Right ventricle myocardium inferior (tissue), 1 donor: ENCODE data around the gene MARCHF3. TPM values are rescaled to one million over a fixed set of nuclear protein-coding genes. Genes with fewer than 3 reads are reported as not detected.
A peak's percentile ranks its signal among the peaks of the same experiment; 100 is the strongest.
"Not testable (repeated sequence)": the region's sequence is repeated elsewhere in the genome, so short reads cannot be mapped to it uniquely, and the experiment has no call there.

Source experiments
- ATAC-seq: fragments of 200-7000 bp; cut with Tn5 transposase; one replicate; pipeline ENCODE4 v1.9.1; 2020; ENCODE audit warnings: mild to moderate bottlenecking, moderate library complexity
- DNase-seq: peaks from one replicate; pipeline ENCODE4 v3.0.0; 2021; ENCODE audit errors: missing footprints
- intact Hi-C: fragments of 100-400 bp; cut with DNase I; formaldehyde crosslinking; loops from one replicate; pipeline ENCODE4 v1.11.0; 2022
- total RNA-seq: library from RNA; stranded (reverse); fragmentation: NEBNext Ultra II Directional; extraction: Animal tissue kit (Norgen Biotek cat#: 25700); gene quantifications from one replicate; pipeline ENCODE4 v1.2.1, GENCODE V29; 2021
- donor health status: DM: no; HTN: yes; CAD: no; lungs with severe emphysema.

Gene MARCHF3
- total RNA-seq, 1 donor from 2014 or later: 30.1 TPM

DNA sequence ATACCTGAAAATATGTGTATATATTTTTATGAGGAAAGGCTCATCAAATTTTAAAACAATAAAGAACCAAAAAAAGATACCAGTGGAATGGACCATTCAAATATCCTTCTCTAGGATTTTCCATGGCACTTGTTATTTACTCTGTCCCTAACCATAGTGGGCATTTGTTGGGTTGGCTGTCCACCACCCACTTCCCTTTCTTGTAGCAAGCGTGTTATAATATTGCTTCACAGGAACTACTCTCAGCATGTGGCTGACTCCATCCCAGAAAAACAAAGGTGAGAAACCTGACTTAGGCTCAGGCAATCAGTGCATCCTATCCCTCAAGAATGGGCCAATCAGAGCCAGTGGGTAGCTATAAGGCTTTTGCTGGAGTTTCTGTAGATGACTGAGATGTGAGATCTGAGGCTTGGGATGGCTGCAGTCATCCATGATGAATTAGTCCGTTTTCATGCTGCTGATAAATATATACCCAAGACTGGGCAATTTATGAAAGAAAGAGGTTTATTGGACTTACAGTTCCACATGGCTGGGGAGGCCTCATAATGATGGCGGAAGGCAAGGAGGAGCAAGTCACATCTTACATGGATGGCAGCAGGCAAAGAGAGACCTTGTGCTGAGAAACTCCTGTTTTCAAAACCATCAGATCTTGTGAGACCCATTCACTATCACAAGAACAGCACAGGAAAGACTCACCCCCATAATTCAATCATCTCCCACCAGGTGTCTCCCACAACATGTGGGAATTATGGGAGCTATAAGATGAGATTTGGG, 25.7 kb upstream of the MARCHF3 start:
- ATAC-seq (no peak), DNase-seq (no peak)
- intact Hi-C loops: no loop called here

DNA sequence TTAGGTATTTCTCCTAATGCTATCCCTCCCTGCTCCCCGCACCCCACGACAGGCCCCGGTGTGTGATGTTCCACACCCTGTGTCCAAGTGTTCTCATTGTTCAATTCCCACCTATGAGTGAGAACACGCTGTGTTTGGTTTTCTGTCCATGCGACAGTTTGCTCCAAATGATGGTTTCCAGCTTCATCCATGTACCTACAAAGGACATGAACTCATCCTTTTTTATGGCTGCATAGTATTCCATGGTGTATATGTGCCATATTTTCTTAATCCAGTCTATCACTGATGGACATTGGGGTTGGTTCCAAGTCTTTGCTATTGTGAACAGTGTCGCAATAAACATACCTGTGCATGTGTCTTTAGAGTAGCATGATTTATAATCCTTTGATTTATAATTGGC, 23.2 kb upstream of the MARCHF3 start:
- intact Hi-C loops, DNase-seq, ATAC-seq: not testable (repeated sequence)

DNA sequence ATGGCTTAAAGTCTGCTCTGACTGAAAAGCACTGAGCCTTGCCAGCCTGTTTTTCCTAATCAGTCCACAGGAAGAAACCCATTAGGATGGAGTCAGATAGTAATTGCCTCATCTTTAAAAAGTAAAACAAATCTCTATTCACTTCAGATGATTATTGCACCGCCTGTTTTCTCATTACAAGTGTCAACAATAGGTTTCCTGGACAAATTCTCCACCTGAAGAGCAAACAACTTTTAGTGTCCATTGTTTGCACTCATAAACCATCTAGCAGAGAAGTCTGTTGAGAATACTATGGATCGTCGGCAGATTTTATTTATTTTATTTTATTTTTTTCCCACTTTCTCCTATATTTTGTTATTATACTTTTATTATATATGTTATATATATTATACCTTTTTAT, 22.7 kb upstream of the MARCHF3 start:
- ATAC-seq: no peak
- intact Hi-C loops: no loop called here

DNA sequence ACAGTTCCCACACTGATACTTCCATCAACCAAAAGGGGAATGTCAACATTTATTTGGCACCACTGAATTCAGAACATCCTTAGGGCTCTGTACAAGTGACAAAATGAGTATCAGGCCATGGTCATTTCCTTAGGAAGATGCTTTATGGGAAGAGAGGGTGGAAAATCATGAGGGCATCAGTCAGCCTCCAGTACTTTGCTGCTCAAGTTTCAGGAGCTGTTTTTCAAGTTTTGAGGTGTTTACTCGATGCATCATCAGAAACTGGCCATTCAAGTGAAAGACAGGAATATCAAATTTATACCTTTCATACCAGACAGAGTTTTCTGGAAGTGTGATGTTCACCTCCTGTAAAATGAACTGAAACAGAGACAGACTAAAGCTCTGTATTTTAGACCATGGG, 21.2 kb upstream of the MARCHF3 start:
- DNase-seq: no peak
- intact Hi-C loops: no loop called here
- no peak for ATAC-seq

More for the DNA sequence above, 22.7 kb upstream of the MARCHF3 start:
- no peak for DNase-seq

DNA sequence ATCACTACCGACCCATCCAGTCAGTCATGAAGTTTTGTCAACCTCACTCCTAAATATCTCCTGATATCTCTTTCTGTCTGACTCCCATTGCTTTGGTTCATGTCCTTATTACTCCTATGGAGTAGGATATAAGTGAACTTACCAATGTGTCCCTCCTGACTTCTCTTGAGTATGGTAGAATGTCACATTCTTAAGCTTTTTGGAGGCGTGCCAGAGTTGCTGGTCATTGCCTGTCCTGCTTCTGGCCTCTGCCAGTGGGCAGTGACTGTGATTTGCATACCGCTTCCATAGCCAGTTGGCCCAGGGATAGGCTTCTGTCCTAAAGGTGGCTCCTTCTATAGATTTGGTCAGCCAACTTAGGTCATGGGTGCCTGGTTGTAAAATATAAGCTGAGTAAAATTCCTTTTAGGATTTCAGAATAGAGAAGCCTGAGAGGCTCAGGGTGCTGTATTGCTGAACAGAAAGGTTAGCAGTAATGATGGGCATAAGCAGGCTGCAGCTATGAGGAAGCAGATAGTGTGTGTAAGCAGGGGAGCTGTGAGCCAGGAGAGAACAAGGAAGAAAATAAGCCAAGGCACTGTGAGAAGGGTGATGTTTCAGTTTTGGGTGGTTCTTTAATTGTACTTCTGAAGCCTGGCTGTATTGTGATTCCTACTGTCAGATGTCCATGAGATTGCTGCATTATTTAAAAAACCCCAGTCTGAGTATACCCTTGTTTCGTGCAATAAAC, 16.1 kb upstream of the MARCHF3 start:
- intact Hi-C loops: no loop called here
- DNase-seq: no peak
- no peak for ATAC-seq

DNA sequence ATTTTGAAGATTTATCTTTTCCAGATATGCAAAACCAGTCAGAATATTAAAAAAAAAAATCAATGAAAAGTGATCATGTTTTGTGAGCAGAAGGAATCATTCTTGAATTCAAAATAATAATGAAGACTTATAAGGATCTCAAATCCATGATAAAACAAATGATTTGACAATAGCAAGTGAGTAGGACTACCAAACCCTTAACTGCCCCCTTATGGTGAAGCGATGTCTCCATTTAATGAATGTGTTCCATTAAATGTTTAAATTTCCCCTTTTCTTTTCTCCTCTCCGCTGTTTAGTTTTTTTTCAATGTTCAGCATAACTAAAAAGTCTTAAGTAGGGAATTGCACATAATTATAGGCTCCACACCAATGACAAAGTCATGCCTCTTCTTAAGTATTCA, 12.2 kb upstream of the MARCHF3 start:
- intact Hi-C loops: no loop called here
- no peak for ATAC-seq
- no peak for DNase-seq

DNA sequence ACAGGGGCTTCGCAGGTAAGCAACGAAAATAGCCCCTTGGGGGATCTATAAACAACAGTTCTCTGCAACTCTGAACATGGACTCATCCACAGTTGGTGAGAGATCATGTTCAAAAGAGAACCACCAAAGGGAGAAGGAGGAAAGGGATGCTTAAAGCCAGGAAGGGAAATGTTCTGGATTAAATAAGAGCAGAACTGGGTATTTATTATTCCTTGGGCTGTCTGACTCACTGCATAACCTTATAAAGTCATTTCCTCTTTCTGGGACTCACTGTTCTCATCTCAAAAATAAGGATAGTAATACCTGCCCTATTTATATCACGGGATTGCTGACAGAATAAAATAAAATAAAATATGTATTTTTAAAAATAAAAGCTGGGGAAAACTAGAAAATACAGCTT, 11.2 kb upstream of the MARCHF3 start:
- intact Hi-C loops: no loop called here
- DNase-seq: no peak
- no peak for ATAC-seq

DNA sequence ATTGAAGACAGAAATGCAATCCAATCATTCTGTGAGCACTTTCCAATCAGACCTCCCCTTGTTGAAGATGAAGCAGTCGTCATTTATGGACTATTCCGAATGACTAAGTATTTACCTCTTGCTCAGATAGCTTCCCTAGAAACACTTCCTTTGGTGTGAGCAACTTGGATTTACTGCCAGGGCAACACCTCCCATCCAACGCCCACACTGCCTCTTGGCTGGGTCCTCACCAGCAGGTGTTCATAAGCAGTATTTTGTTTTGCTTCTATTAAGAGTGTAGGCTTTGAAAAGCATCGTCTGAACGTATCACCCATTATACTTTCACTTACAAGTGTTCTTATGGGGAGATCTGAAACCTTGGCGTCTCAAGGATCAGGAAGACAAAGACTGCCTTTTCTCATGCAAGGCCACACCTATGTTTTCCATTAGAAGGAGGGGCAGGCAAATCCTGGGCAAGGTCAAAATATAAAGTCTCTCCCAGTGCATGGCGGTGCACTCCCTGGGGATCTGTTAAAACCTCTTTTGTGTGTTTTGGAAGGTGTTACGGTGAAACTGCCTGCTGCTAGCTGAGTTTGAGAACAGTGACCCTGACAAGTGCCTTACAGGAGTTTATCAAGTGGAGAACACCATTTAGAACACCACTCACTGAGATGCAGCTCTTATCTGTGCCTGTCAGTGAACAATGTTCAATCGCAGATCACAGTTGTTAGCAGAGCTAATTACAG, 10.6 kb upstream of the MARCHF3 start:
- DNase-seq (no peak), ATAC-seq (peak; percentile 38)
- intact Hi-C loops: no loop called here

DNA sequence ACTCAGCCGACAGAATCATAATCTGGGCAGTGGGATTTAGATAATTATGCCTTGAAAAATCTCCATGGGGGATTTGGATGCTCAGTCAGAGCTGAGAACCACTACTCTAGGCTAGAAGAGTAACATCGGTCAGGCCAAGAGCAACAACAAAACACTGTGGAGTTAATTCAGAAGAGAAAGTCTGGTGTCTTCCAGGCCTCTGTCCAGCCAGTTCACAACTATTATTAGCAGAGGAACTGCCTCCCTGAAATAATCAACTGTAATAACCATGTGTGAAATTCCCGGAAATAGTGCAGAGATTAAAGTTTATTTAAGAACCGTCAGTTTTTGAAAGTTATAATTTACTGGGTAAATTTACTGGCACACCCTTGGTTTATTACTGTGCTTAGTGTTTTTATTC, 8.2 kb upstream of the MARCHF3 start:
- ATAC-seq: peak; percentile 62
- no peak for DNase-seq
- intact Hi-C loops: loop anchor here (5.0 kb wide), 1 partner anchor 34 kb away; the partner anchor contains the start of gene C5orf63

DNA sequence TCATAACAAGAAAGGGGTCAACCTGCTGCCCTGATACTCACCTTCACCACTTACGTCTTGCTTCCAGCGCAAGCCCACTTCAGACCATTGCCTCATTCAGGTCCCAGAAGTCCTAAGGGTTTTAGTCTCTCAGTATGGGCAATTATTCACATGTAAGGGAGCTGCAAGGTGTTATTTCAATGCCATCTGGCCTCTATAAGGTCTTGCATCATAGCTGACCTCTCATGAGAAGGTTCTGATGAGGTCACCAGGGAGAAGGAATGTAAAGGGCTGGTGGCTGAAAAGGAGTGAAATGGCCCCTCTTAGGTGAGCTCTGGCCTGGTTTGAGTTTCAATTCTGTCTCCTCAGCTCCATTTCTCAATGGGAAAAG, 1.5 kb upstream of the MARCHF3 start:
- ATAC-seq (no peak), DNase-seq (no peak)
- intact Hi-C loops: loop anchor here (2.0 to 5.0 kb wide), 2 partner anchors 111 to 185 kb away; no protein-coding TSS in a partner anchor

DNA sequence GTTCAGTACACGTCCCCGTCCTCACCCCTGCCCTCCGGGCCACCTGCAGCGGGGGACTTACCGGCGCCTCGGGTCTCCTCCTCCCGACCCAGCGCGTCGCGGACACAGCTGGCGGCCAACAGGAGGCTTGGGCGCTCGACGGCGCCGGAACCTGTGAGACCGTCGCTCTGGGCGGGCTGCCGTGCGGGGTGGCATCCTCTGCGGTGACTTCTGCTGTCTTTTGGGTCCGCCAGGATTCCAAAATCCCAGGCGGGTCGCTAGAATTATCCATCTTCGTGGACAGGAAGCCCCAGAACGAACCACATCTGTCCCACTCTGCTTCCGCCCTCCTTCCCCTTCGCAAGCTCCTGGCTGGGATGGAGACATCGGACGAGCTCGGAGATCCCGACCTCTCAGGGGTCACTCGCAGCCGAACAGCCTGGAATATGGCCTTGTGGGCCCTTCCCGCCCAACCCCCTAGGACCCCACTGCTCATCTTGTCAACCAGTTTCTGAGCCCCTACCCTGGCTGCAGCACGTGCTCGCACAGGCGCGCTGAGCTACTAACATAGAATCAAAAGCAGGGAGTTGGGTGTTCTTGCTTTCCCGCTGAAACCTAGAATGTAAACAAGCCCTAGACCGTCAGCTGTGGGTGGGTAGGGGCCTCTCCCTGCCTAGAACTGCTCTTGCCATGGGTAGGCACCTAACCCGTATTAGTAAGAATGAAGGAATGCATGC, 947 bp upstream of the MARCHF3 start:
- DNase-seq (peak; percentile 77), ATAC-seq (no peak)
- intact Hi-C loops: loop anchor here (2.0 to 5.0 kb wide), 2 partner anchors 111 to 184 kb away; no protein-coding TSS in a partner anchor

DNA sequence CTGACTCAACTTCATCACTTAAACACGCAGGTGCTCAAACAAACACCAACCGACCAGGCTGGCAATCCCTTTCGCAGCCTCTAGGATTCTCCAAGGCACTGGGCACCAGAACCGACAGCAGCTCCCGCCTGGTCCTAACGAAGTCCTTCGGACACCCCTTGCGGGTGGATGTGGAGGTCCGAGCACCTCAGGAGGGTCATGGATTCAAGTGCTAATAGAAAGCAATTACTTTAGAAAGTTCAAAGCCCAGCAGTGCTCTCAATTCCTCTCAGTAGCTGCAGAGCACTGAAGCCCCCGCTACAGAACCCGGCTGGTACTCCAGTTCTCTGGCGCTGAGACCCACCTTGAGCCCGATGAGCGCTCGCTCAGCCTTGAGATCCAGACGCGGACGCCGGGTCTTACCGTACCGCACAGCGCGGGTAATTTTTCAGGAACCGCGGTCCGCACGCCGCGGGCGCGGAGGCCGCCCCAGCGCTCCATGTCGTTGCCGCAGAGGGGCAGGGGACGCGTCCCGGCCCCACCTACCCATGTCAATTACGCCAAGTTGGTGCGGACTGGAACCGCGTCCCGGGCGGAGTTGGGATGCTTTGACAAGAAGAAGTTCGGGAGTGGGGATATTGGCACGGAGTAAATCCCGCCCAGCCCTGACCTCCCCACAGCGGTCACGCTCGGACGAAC, 638 bp downstream of the MARCHF3 start:
- peak; percentile 35 for ATAC-seq
- peak; percentile 78 for DNase-seq
- intact Hi-C loops: loop anchor here (2.0 to 5.0 kb wide), 3 partner anchors 57 to 182 kb away; no protein-coding TSS in a partner anchor

DNA sequence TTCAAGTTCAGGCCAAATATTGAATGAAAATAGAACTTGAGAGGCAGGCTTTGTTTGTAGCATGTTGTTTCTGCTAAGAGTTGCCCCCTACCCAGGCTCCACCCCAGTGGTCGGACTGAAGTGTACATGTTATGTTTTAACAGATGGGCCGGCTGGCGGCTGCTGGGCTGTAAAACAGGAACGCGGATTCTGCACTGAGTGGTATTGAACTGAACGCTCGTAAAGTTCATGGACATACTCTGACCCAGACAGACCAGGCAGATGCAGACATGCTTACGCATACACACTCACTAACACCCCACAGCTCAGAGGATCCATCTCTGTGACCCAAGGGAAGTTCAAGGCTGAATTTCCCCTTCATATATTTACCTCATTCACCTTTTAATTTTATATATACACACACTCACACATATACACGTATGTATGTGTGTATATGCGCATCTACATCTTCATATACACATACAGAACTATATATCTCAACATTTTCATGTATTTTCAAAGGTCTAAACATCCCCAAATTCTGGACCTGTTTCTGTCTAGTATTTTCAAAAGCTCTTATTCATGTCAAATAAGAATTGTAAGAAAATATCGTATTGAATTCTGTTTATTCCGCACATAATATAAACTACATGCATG, 1.4 kb downstream of the MARCHF3 start:
- ATAC-seq (no peak), DNase-seq (peak; percentile 72)
- intact Hi-C loops: loop anchor here (5.0 kb wide), 1 partner anchor 57 kb away; no protein-coding TSS in a partner anchor

DNA sequence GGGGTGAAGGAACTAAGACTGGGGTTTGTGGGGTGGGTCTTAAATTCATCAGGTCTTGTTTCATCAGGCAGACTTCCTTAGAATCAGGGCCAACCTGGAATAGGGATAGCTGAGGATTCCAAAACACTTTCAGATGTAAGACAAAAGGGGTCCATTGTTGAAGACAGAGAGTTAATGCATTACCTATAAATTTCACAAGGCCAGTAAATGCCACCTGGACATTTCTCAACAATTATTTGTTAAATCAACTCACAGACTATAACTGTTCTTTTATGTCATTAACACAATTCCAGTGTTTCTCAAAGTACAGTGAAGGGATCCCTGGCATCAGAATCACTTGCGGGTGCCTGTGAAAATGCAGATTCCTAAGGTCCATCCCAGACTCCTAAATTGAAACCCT, 2.8 kb downstream of the MARCHF3 start:
- intact Hi-C loops: loop anchor here (5.0 kb wide), 1 partner anchor 55 kb away; no protein-coding TSS in a partner anchor
- ATAC-seq (no peak), DNase-seq (no peak)

DNA sequence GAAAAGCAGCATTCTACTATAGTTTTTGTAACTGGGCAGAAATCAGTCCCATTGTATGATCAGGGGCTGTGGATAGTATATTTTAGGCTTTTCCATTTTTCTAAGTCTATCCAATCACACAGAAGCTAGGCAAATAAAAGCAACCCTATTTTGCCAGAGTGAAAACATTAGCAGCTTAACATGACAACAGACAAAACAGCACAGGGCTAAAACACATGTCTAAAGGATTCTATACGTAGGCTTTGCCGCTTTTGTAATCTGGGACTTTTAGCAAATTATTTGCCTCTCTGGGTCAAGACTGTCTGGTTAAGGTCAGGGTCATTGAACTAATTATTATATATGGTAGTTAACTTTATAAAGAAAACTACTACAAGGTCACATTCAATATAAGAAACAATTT, 4.2 kb downstream of the MARCHF3 start:
- ATAC-seq: no peak
- no peak for DNase-seq
- intact Hi-C loops: loop anchor here (5.0 kb wide), 1 partner anchor 54 kb away; no protein-coding TSS in a partner anchor

DNA sequence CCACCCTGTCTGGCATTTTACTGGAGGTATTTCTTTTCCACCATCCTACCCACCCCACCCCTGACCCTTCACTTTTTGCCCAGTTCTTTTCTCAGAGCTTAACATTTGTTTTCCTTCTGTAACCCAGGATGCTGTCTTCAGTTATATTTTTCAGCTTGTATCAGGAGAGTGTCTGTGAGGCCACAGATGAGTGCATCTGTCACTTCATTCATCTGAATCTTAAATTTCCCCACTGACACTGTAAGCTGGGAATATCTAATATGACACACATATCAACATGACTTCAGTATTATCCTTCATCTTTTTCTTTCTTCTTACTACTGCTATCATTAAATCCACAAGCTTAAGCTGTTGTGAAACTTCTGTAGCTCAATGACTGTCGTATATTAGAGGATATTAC, 4.9 kb downstream of the MARCHF3 start:
- intact Hi-C loops: loop anchor here (5.0 kb wide), 1 partner anchor 53 kb away; no protein-coding TSS in a partner anchor
- ATAC-seq (no peak), DNase-seq (no peak)

DNA sequence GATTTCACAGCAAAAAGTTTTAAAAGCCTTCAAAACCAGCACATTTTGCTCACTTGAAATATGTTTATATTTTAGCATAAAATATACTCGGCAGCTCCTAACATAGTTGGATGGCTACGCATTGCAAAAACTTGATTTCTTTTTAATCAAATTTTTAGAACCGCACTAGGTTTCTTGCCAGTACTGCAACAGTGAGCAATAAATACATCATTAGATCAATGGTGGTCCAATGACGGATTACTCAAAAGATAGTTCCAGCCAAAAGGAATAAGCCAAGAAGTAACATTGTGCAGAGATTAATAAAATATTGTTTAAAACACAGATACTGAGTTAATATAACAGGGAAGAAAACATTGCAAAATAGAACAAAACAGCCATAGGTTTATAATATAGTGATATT, 5.5 kb downstream of the MARCHF3 start:
- ATAC-seq: no peak
- DNase-seq: no peak
- intact Hi-C loops: loop anchor here (5.0 kb wide), 1 partner anchor 53 kb away; no protein-coding TSS in a partner anchor
